Measurements from ENCODE around the gene XKR7.

The XKR7 gene

GRCh38 chr20:32007787-32008616, 40.1 kb downstream of the XKR7 start:
- H3K9ac ChIP-seq: no peak overlapping the region
- H3K4me3 ChIP-seq: no peak overlapping the region
- peak overlapping the region; percentile 37 for H3K4me2 ChIP-seq

GRCh38 chr20:32009564-32009963, 41.6 kb downstream of the XKR7 start:
- Histone ChIP-seq H3K4me3 (no peak overlapping the region), H3K36me3 (no peaks in the 10 kb centered on the region), H4K20me1 (no peaks in the 10 kb centered on the region), H3K4me2 (no peak overlapping the region), H3K27me3 (no peaks in the 10 kb centered on the region), H3K27ac (no peak overlapping the region), H3K9ac (no peak overlapping the region), H3K9me3 (no peaks in the 10 kb centered on the region), H3K4me1 (peaks cover 11% of the 10 kb centered on the region)
- no peak for TF ChIP-seq Cebpa-rat (IDR thresholded peaks at IDR 0.05)

More at GRCh38 chr20:32007787-32008616, 40.1 kb downstream of the XKR7 start:
- H3K4me1 ChIP-seq: peaks cover 11% of the 10 kb centered on the region
- TF ChIP-seq Cebpa-rat (IDR thresholded peaks at IDR 0.05): no peak
- no peaks in the 10 kb centered on the region for H3K9me3 ChIP-seq
- no peaks in the 10 kb centered on the region for H3K27me3 ChIP-seq
- H3K27ac ChIP-seq: no peak overlapping the region
- H3K36me3 ChIP-seq: no peaks in the 10 kb centered on the region
- no peaks in the 10 kb centered on the region for H4K20me1 ChIP-seq

DNA sequence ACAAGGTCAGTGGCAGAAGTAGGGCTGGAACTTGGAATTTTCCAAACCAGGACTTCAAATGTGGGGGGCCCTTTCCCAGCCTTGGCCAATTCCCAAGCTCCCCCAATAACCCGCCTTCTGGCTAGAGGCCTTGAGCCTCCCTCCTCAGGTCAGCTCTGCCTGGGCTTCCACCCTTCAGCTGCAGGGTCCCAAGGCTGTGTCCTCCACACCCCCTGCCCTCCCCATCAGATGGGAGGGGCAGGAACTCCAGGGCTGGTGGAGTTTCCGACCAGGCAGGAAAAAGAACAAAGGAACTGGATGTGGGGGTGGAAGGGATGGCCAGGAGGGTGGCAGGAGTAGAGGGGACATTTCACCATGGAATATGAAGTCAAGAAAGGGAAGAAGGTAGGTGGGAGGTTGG, 42.1 kb downstream of the XKR7 start, which contains the start of gene CCM2L:
Gene CCM2L, plus strand, starts transcription at position 338 of the 400 bp plus-strand sequence. Its CDS starts 17 bp downstream, at position 355.
- no peak for TF ChIP-seq Cebpa-rat (IDR thresholded peaks at IDR 0.05)
- H3K36me3 ChIP-seq: no peaks in the 10 kb centered on the region
- H3K4me1 ChIP-seq: peaks cover 11% of the 10 kb centered on the region
- no peaks in the 10 kb centered on the region for H3K27me3 ChIP-seq
- H3K27ac ChIP-seq: no peak within 1 kb of the TSS
- no peak within 1 kb of the TSS for H3K4me2 ChIP-seq
- H4K20me1 ChIP-seq: no peaks in the 10 kb centered on the region
- no peak within 1 kb of the TSS for H3K9ac ChIP-seq
- H3K9me3 ChIP-seq: no peaks in the 10 kb centered on the region
- no peak within 1 kb of the TSS for H3K4me3 ChIP-seq

- Histone ChIP-seq H3K4me2 (no peak overlapping the region), H3K27me3 (no peaks in the 10 kb centered on the region), H3K9me3 (no peaks in the 10 kb centered on the region), H3K36me3 (no peaks in the 10 kb centered on the region), H3K4me1 (peaks cover 11% of the 10 kb centered on the region), H3K27ac (no peak overlapping the region), H3K9ac (no peak overlapping the region), H4K20me1 (no peaks in the 10 kb centered on the region), H3K4me3 (no peak overlapping the region)
- TF ChIP-seq Cebpa-rat (IDR thresholded peaks at IDR 0.05): no peak
These were observed 42.7 kb downstream of the XKR7 start for GRCh38 chr20:32010666-32011065.

DNA sequence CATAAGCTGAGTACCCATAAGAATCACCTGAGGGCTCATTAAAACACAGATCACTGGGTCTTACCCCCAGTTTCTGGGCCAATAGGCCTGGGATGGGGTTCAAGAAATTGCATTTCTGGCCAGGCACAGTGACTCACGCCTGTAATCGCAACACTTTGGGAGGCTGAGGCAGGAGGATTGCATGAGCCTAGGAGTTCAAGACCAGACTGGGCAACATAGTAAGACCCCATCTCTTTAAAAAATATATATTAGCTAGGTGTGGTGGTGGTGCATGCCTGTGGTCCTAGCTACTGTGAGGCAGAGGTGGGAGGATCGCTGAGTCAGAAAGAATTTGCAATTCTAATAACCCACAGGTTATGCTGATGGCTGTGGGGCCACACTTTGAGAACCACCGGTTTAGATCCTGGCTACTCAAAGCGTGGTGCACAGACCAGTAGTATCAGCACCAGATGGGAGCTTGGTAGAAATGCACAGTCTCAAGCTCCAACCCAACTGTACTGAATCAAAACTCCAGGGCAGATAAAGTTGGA, 44.3 kb downstream of the XKR7 start:
- TF ChIP-seq Cebpa-rat (IDR thresholded peaks at IDR 0.05): no peak
- Histone ChIP-seq H3K4me1 (peaks cover 11% of the 10 kb centered on the region), H3K9me3 (no peaks in the 10 kb centered on the region), H3K36me3 (no peaks in the 10 kb centered on the region), H3K4me3 (no peak overlapping the region), H3K9ac (no peak overlapping the region), H3K27me3 (no peaks in the 10 kb centered on the region; the same call in 1 of the 2 replicates), H3K27ac (no peak overlapping the region), H4K20me1 (no peaks in the 10 kb centered on the region), H3K4me2 (no peak overlapping the region)

GRCh38 chr20:32013326-32013725, 45.4 kb downstream of the XKR7 start:
- Histone ChIP-seq H3K27me3 (peaks cover 9% of the 10 kb centered on the region; the same call in 1 of the 2 replicates), H3K36me3 (no peaks in the 10 kb centered on the region), H3K9ac (no peak overlapping the region), H4K20me1 (no peaks in the 10 kb centered on the region), H3K4me2 (no peak overlapping the region), H3K4me1 (peaks cover 2% of the 10 kb centered on the region), H3K27ac (no peak overlapping the region), H3K4me3 (no peak overlapping the region), H3K9me3 (no peaks in the 10 kb centered on the region)
- TF ChIP-seq Cebpa-rat (IDR thresholded peaks at IDR 0.05): no peak

GRCh38 chr20:32017711-32018251, 49.8 kb downstream of the XKR7 start:
- H3K27ac ChIP-seq: no peak overlapping the region
- peaks cover 42% of the 10 kb centered on the region for H3K27me3 ChIP-seq
- no peaks in the 10 kb centered on the region for H3K36me3 ChIP-seq
- H3K9me3 ChIP-seq: no peaks in the 10 kb centered on the region
- peaks cover 12% of the 10 kb centered on the region for H3K4me1 ChIP-seq
- no peak overlapping the region for H3K9ac ChIP-seq
- no peak for TF ChIP-seq Cebpa-rat (IDR thresholded peaks at IDR 0.05)
- H4K20me1 ChIP-seq: no peaks in the 10 kb centered on the region
- no peak overlapping the region for H3K4me2 ChIP-seq
- no peak overlapping the region for H3K4me3 ChIP-seq

- H3K4me2 ChIP-seq: peak overlapping the region; percentile 89
- H4K20me1 ChIP-seq: no peaks in the 10 kb centered on the region
- H3K4me1 ChIP-seq: peaks cover 12% of the 10 kb centered on the region
- H3K9me3 ChIP-seq: no peaks in the 10 kb centered on the region
- no peak for TF ChIP-seq Cebpa-rat (IDR thresholded peaks at IDR 0.05)
- peak overlapping the region; percentile 69 for H3K4me3 ChIP-seq
- no peaks in the 10 kb centered on the region for H3K36me3 ChIP-seq
- peak overlapping the region; percentile 63; the same call in 1 of the 2 replicates for H3K9ac ChIP-seq
- peaks cover 42% of the 10 kb centered on the region for H3K27me3 ChIP-seq
- H3K27ac ChIP-seq: no peak overlapping the region
These were observed 50.6 kb downstream of the XKR7 start for GRCh38 chr20:32018269-32019155.

DNA sequence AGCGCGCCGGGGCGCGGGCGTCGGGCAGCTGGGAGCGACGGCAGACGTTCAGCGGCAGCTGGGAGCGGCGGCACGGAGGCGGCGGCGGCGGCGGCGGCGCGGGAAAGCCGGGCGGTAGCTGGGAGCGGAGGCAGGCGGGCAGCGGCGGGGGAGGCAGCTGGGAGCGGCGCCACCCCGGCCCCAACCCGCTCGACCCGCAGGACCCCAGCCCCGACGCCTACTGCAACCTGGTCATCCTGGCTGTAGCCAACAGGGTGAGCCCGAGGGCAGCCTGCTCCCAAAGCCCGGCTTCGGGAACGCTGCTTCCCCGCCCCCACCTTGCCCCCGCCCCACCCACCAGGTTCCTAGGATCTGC, 51.2 kb downstream of the XKR7 start:
- peaks cover 12% of the 10 kb centered on the region for H3K4me1 ChIP-seq
- peak overlapping the region; percentile 69 for H3K4me3 ChIP-seq
- H3K36me3 ChIP-seq: no peaks in the 10 kb centered on the region
- no peak overlapping the region for H3K27ac ChIP-seq
- peak overlapping the region; percentile 89 for H3K4me2 ChIP-seq
- no peaks in the 10 kb centered on the region for H3K9me3 ChIP-seq
- peaks cover 42% of the 10 kb centered on the region for H3K27me3 ChIP-seq
- peak overlapping the region; percentile 63; the same call in 1 of the 2 replicates for H3K9ac ChIP-seq
- no peak for TF ChIP-seq Cebpa-rat (IDR thresholded peaks at IDR 0.05)
- no peaks in the 10 kb centered on the region for H4K20me1 ChIP-seq
